Colonic mucosa (tissue), 4 donors: ENCODE measurements around the gene UBAC2. TPM values are rescaled to one million over a fixed set of nuclear protein-coding genes. Genes with fewer than 3 reads are reported as not detected.

Experiments used
- DNase-seq: peaks from one replicate; pipeline ENCODE4 v3.0.0-alpha.2; 2020
- H3K27ac ChIP-seq: fragments of 200-600 bp; one replicate; pipeline ENCODE4 v1.8.0; 2021
- H3K27me3 ChIP-seq: fragments of 200-600 bp; one replicate; pipeline ENCODE4 v1.8.0; 2021
- H3K36me3 ChIP-seq: fragments of 200-600 bp; one replicate; pipeline ENCODE4 v1.8.0; 2021
- H3K4me1 ChIP-seq: fragments of 200-600 bp; one replicate; pipeline ENCODE4 v1.8.0; 2021; ENCODE audit warnings: mild to moderate bottlenecking
- H3K4me3 ChIP-seq: fragments of 200-600 bp; one replicate; pipeline ENCODE4 v1.8.0; 2021
- H3K9ac ChIP-seq, 2 donors: one replicate each; pipeline ENCODE4 v1.7.0; 2013; ENCODE audit warnings: control low read depth in 2 of 2, low read depth in 2 of 2, low read length in 2 of 2
- H3K9me3 ChIP-seq: fragments of 200-600 bp; one replicate; pipeline ENCODE4 v1.8.0; 2021
- CTCF ChIP-seq: fragments of 200-600 bp; IDR thresholded peaks from one replicate; pipeline ENCODE4 v1.8.0; 2022; ENCODE audit warnings: antibody characterized with exemption, mild to moderate bottlenecking
- intact Hi-C: fragments of 100-400 bp; cut with DNase I; formaldehyde crosslinking; loops from one replicate; pipeline ENCODE4 v1.14.1; 2022
- total RNA-seq, 2 donors: library from RNA; stranded (reverse); fragmentation: NEBNext Ultra II Directional in 1 of 2; extraction: Animal tissue kit (Norgen Biotek cat#: 25700) in 1 of 2; gene quantifications; one replicate each; pipeline ENCODE4 v1.2.1, GENCODE V29; 2021
- donor health status: healthy.
- donor health status: DM: no; HTN: no; CAD: no.
- donor health status: DM: no; HTN: no; CAD: no.

UBAC2 gene
- total RNA-seq, 2 donors from 2014 or later: 67.6 to 88.4 TPM

GRCh38 chr13:99399623-99399974 is 198.9 kb downstream of the UBAC2 start:
- Histone ChIP-seq H3K9me3 (no peaks in the 10 kb centered on the region), H3K36me3 (no peaks in the 10 kb centered on the region)
- no peak for DNase-seq

GRCh38 chr13:99403458-99403971 is 202.9 kb downstream of the UBAC2 start:
- H3K36me3 ChIP-seq: no peaks in the 10 kb centered on the region
- intact Hi-C loops: no loop called here
- H3K4me1 ChIP-seq: no peaks in the 10 kb centered on the region
- H3K9ac ChIP-seq: no peak overlapping the region
- H3K9me3 ChIP-seq: no peaks in the 10 kb centered on the region
- H3K27me3 ChIP-seq: no peaks in the 10 kb centered on the region
- DNase-seq: peak; percentile 79
- no peak overlapping the region for H3K27ac ChIP-seq
- no peak overlapping the region for H3K4me3 ChIP-seq
- TF ChIP-seq CTCF: no peak

More at GRCh38 chr13:99399623-99399974, 198.9 kb downstream of the UBAC2 start:
- H3K27ac ChIP-seq: no peak overlapping the region
- intact Hi-C loops: no loop called here
- no peak for TF ChIP-seq CTCF
- no peak overlapping the region for H3K4me3 ChIP-seq
- H3K4me1 ChIP-seq: no peaks in the 10 kb centered on the region
- no peak overlapping the region for H3K9ac ChIP-seq
- H3K27me3 ChIP-seq: no peaks in the 10 kb centered on the region

- peak overlapping the region in 1 of 2 donors; percentile 12 for H3K9ac ChIP-seq
- H3K27me3 ChIP-seq: no peaks in the 10 kb centered on the region
- H3K27ac ChIP-seq: no peak overlapping the region
- H3K36me3 ChIP-seq: no peaks in the 10 kb centered on the region
- H3K4me3 ChIP-seq: no peak overlapping the region
- no peak for DNase-seq
- no peaks in the 10 kb centered on the region for H3K4me1 ChIP-seq
- intact Hi-C loops: no loop called here
- no peak for TF ChIP-seq CTCF
- H3K9me3 ChIP-seq: no peaks in the 10 kb centered on the region
Observed at GRCh38 chr13:99404005-99404755, 203.5 kb downstream of the UBAC2 start.

- no peak for DNase-seq
- no peak overlapping the region for H3K4me3 ChIP-seq
- intact Hi-C loops: no loop called here
- H3K9me3 ChIP-seq: no peaks in the 10 kb centered on the region
- H3K36me3 ChIP-seq: no peaks in the 10 kb centered on the region
- no peak overlapping the region for H3K9ac ChIP-seq
- H3K27ac ChIP-seq: no peak overlapping the region
- no peaks in the 10 kb centered on the region for H3K27me3 ChIP-seq
- no peak for TF ChIP-seq CTCF
- no peaks in the 10 kb centered on the region for H3K4me1 ChIP-seq
Observed at GRCh38 chr13:99405966-99406365, 205.3 kb downstream of the UBAC2 start.

- Histone ChIP-seq H3K9ac (no peak overlapping the region), H3K4me1 (no peaks in the 10 kb centered on the region), H3K36me3 (no peaks in the 10 kb centered on the region), H3K27ac (no peak overlapping the region), H3K4me3 (no peak overlapping the region), H3K27me3 (no peaks in the 10 kb centered on the region), H3K9me3 (no peaks in the 10 kb centered on the region)
- no peak for DNase-seq
- intact Hi-C loops: no loop called here
- no peak for TF ChIP-seq CTCF
Observed at GRCh38 chr13:99406799-99407201, 206.1 kb downstream of the UBAC2 start.
